ENCODE data around the gene NUFIP2.
"Not testable (repeated sequence)": the region's sequence is repeated elsewhere in the genome, so short reads cannot be mapped to it uniquely, and the experiment has no call there.

Gene NUFIP2

GRCh38 chr17:29293890-29294579, at the start of gene NUFIP2:
NUFIP2 (minus strand) TSS chr17:29294148; CDS start chr17:29294059, 89 bp downstream.
- peak; percentile 98 for DNase-seq (ENCODE audit: low spot score)

GRCh38 chr17:29342158-29342765, 48.3 kb upstream of the NUFIP2 start:
- no peak for DNase-seq (ENCODE audit: low spot score)

- no peak for DNase-seq (ENCODE audit: low spot score)
Observed at GRCh38 chr17:29341726-29342125, 47.8 kb upstream of the NUFIP2 start.

- DNase-seq (ENCODE audit: low spot score), result not testable (repeated sequence)
Observed at GRCh38 chr17:29339016-29339415, 45.1 kb upstream of the NUFIP2 start.

- no peak for DNase-seq (ENCODE audit: low spot score)
Observed at GRCh38 chr17:29331708-29332085, 37.7 kb upstream of the NUFIP2 start.

GRCh38 chr17:29331075-29331707, 37.2 kb upstream of the NUFIP2 start:
- DNase-seq (ENCODE audit: low spot score), result no peak

- no peak for DNase-seq (ENCODE audit: low spot score)
Observed at GRCh38 chr17:29327412-29327811, 33.5 kb upstream of the NUFIP2 start.

- no peak for DNase-seq (ENCODE audit: low spot score)
Observed at GRCh38 chr17:29326023-29326813, 32.3 kb upstream of the NUFIP2 start.

GRCh38 chr17:29322363-29322762, 28.4 kb upstream of the NUFIP2 start:
- no peak for DNase-seq (ENCODE audit: low spot score)

- DNase-seq (ENCODE audit: low spot score), result no peak
Observed at GRCh38 chr17:29303386-29303785, 9.4 kb upstream of the NUFIP2 start.

GRCh38 chr17:29299031-29299430, 5.1 kb upstream of the NUFIP2 start:
- DNase-seq (ENCODE audit: low spot score), result no peak

GRCh38 chr17:29295420-29295819, 1.5 kb upstream of the NUFIP2 start:
- no peak for DNase-seq (ENCODE audit: low spot score)

GRCh38 chr17:29294580-29294900, 592 bp upstream of the NUFIP2 start:
- DNase-seq (ENCODE audit: low spot score), result no peak

- peak; percentile 63 for DNase-seq (ENCODE audit: low spot score)
Observed at GRCh38 chr17:29292992-29293889, 707 bp downstream of the NUFIP2 start.

- DNase-seq (ENCODE audit: low spot score), result peak; percentile 46
Observed at GRCh38 chr17:29292071-29292991, 1.6 kb downstream of the NUFIP2 start.

GRCh38 chr17:29291163-29291752, 2.7 kb downstream of the NUFIP2 start:
- peak; percentile 51 for DNase-seq (ENCODE audit: low spot score)

GRCh38 chr17:29289852-29290251, 4.1 kb downstream of the NUFIP2 start:
- DNase-seq (ENCODE audit: low spot score), result no peak

- no peak for DNase-seq (ENCODE audit: low spot score)
Observed at GRCh38 chr17:29283961-29284360, 10.0 kb downstream of the NUFIP2 start.

GRCh38 chr17:29283496-29283895, 10.5 kb downstream of the NUFIP2 start:
- no peak for DNase-seq (ENCODE audit: low spot score)

- DNase-seq (ENCODE audit: low spot score), result no peak
Observed at GRCh38 chr17:29279397-29280070, 14.4 kb downstream of the NUFIP2 start.

Measured in hepatic stellate cell (primary cell).